Subcutaneous adipose tissue (tissue), 4 donors: ENCODE results near the gene ST3GAL3. TPM values are rescaled to one million over a fixed set of nuclear protein-coding genes. Genes with fewer than 3 reads are reported as not detected.

Experiments used
- CTCF ChIP-seq: fragments of 450-650 bp; IDR thresholded peaks from one replicate; pipeline ENCODE4 v1.5.1; 2016; ENCODE audit warnings: low read depth, mild to moderate bottlenecking, control low read depth, antibody characterized with exemption, moderate library complexity
- total RNA-seq, 4 donors: library from RNA; depleted of rRNA; stranded (reverse); fragments of >200 nt; gene quantifications; one replicate each; pipeline ENCODE4 v1.1.0, GENCODE V29; 2016

ST3GAL3 gene
- total RNA-seq, 4 donors from 2014 or later = 13.1 to 36.7 (median 19.0) TPM

- TF ChIP-seq CTCF = no peak
Observed at GRCh38 chr1:43947061-43947873, 239.9 kb downstream of the ST3GAL3 start.

- no peak for TF ChIP-seq CTCF
Observed at GRCh38 chr1:43947874-43948437, 240.6 kb downstream of the ST3GAL3 start.

- no peak for TF ChIP-seq CTCF
Observed at GRCh38 chr1:43949678-43950077, 242.3 kb downstream of the ST3GAL3 start.

- TF ChIP-seq CTCF = no peak
Observed at GRCh38 chr1:43951021-43951985, 244.0 kb downstream of the ST3GAL3 start.

- no peak for TF ChIP-seq CTCF
Observed at GRCh38 chr1:43952731-43953346, 245.5 kb downstream of the ST3GAL3 start.

GRCh38 chr1:43953361-43953760 lies 246.0 kb downstream of the ST3GAL3 start:
- no peak for TF ChIP-seq CTCF

- no peak for TF ChIP-seq CTCF
Observed at GRCh38 chr1:43954036-43954435, 246.7 kb downstream of the ST3GAL3 start.
